NCI-H2227 treated with DMSO at 0.1 percent for 48 hours (cell line): ENCODE results near the gene QSOX1.

ENCODE experiments used
- DNase-seq: peaks from one replicate; lab custom pipeline; 2025; lab: John Stamatoyannopoulos, UW

QSOX1 gene

GRCh38 chr1:180213401-180214170, 58.9 kb downstream of the QSOX1 start:
- DNase-seq, result peak; percentile 80

- DNase-seq, result no peak
Measured at GRCh38 chr1:180215856-180216625, 61.4 kb downstream of the QSOX1 start.

DNA sequence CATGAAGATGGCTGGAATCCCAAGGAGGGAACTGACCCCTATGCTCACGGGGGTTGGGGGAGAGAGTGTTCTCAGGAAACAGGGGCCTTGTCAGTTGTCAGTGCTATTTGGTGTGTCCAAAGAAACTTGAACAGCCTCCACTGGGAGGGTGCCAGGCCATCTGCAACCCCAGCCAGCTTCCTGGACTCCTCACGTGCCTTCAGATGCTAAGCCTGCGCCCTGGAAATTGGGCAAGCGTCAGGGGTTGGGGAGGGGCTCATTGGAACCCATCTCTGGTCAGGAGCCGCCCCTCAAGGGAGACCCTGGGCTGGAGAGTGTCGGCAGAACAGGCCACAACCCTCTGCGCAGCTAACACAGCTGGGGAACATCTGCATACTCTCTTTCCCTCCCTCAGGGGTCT, 62.3 kb downstream of the QSOX1 start:
- no peak for DNase-seq

DNA sequence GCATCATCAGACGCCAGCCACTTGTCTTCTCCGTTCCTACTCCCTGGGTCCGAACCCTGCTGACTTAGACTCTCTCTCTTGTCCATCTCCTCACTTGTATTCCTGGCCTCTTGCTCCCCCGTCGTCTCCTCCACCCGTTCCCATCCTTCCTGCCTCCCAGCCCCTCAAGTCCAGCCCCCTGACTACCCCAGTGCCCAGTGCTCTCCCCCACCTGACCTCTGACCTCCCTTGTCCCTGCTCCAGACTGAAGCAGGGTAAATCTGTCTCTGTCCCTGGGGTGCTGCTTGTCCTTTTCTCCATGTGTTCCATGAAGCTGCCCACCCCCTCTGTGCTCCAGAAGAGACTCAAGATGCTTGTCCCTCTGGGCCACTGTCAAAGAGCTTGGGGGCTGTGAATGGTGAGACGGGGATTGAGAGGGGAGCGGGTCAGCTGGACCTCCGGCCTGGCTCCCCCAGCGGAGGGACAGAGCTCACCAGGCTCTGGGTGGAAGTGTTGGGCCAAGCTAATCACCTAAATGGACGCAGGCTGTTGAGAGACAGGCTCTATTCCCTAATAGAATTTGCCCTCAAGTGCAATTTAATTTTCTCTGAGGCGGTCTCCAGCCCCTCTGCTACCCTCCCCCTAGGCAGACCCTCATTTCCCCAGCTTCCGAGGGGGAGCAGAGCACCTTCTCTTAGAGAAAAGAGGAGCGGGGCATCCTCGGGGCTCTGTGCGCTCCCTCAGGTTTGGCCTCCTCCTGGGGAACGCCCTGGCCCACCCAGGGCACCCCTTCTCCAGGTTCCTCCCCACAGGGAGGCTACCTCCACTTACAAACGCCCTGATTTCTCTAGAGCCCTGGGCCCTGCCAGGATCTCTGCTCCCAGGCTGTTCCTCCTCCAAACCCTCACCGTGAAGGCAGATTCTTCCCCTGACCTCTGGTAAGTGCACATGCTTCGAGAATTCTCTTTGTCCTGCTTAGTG, 64.4 kb downstream of the QSOX1 start:
- DNase-seq, result no peak

GRCh38 chr1:180219776-180220175, 65.1 kb downstream of the QSOX1 start:
- no peak for DNase-seq

GRCh38 chr1:180221462-180221861, 66.8 kb downstream of the QSOX1 start:
- no peak for DNase-seq

GRCh38 chr1:180224902-180225301, 70.2 kb downstream of the QSOX1 start:
- DNase-seq, result no peak

GRCh38 chr1:180225403-180225802, 70.7 kb downstream of the QSOX1 start:
- no peak for DNase-seq

DNA sequence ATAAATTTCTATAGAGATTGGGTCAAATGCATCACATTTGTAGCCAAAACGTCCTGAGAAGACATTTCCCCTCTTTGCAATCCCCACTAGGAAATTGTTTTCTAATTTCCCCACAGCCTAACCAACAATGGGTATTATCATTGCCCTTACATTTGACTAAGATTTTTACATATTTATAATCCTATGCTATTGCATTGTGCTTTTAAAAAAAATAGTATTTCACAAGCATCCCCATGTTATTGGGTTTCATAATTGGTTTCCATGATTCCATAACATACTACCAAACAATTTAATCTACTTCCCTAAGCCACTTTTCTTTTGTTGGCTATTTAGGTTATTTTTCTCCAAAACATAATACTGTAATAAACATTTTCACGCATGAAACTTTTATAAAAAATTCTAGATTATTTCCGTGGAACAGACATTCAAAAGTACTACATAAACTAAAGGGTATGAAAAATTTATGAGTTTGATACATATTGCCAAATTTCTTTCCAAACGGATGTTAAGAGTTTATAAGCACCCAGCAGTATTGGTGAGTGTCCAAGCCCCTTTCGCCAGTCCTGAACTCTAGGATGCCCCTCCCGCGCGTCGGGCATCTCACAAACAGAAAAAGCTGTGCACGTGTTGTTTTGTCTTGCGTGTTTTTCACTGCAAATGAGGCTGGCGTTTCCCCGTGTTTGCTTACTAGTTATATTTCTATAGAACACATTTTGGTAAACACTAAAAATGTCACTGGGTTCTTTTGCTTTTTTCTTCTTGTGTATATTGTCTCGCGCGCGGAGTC, 73.4 kb downstream of the QSOX1 start:
- DNase-seq, result no peak

DNA sequence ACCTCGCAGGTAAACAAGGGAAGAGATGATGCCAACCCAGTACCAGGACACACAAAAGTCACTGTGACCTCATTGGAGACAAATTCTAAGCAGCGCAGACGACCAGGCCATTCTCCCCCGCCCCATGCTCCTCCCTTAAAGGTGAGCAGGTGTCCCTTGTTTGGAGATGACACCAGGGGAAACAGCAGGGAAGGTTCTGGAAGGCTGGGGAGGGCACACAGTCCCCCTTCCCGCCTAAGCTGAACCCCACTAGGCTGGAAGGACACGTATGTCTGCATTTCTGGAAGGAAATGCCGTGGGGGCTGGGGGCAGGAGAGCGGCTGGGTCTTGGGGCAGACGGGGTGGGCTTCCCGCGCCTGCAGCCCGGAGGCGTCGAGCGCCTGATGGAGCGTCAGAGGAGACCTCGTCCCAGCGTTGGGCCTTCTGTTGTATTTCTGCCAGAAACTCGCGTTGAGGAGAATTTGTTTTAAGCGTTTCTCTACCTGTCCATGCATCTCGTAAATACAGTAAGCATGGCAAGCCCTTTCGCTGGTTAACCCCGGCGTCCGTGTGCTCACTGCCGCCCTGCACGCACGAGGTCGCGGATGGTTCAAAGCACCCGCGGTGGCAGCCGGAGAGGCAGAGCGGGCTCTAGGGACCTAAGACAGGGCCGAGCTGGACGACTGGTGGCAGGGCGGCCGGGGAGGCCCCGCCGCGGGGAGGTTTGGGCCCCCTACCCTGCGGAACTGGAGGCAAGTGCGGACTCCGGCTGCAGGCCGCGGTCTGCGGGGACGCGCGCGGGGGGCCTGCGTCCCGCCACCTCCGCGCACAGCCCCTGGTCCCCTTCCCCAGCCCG, 74.2 kb downstream of the QSOX1 start:
- DNase-seq, result peak; percentile 20

DNA sequence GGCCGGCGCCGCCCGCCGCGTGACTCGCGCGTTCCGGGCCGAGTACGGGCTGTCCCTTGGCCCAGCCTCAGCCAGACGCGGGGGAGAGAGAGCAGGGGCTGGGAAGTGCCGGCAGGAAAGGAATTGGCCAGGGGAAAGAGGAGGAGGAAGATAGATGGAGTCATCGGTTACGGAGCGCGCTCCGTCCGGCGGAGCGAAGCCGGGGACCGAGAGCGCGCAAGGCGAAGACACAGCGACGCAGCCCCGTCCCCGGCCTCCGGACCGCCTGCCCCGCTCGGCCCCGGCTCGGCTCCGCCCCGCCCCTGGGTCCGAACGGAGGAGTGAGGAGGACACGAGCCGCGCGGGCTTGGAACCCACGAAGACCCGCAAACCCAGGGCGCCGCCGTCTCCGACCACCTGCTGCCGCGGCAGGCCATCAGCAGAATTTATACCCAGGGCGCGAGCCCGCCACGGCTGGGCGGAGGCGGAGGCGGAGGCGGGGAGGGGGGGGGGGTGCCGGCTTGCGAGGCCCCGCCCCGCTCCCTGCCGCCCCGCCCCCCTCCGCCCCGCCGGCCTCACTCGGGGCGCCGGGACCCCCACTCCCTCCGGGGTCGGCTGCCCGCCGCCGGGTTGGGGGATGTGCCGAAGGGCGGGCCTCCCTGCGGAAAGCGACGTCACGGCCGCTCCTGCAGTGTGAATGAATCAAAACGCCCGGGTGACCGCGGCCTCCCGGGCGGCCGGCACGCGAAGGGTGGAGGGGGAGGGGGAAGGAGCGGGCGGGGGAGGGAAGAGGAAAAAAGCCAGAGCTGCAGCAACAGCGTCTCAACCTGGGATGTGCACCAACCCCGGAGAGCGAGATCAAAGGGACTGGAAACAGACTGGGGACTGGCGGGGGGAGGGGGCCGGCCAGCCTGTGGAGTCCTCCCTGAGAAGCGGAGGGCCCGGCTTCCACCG, 75.1 kb downstream of the QSOX1 start, which contains the start of gene LHX4:
Gene LHX4, plus strand, starts transcription at position 782 of the 933 bp plus-strand sequence. CDS start 266 bp downstream, outside the sequence.
- DNase-seq, result peak; percentile 41

DNA sequence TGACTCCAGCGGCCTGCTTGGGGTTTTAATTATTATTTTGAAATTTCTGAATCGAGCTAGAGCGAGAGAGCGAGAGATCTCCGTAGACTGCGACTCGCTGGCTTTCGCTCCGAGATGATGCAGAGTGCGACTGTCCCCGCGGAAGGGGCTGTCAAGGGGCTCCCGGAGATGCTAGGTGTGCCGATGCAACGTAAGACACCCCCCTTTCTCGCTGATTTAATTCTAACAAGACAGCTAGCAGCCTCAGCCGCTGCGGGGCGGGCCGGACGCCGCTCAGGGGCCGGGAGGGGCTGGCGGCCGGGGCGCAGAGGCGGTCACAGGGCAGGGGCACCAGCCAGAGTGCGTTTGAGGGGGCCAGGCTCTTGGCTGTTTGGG, 75.7 kb downstream of the QSOX1 start:
- no peak for DNase-seq

DNA sequence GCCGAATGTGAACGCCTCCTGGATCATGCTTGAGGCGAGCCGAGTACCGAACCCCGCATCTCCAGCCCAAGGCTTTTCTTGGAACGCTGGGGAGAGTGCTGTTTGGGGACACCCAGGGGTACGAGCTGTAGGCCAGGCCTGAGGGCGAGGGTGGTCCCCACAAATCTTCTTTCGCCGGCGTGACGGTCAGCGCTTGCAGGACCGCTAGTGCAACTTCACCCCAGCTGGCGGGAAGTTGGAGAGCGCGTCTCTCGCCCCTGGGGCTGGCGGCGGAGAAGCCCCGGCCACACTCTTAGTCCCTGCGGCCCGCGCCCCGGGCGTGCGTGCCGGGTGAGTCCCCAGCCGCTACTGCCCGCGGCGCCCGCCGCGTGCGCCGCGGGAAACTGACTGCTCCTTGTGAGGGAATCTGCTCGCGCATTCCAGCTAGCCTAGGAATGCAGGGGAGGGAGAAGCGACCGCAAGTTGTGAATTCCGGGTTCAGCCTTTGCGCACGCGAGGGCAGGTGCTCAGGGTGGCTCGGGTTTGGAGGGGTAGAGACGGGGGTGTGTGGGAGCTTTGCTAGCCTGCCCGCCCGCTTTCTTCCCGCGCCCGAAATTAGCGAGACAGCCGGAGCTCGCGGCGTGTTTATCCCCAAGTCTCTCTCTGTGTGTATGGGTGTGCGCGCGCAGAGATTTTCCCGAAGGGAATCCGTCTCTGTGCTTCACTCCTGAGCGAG, 76.3 kb downstream of the QSOX1 start:
- DNase-seq, result no peak

DNA sequence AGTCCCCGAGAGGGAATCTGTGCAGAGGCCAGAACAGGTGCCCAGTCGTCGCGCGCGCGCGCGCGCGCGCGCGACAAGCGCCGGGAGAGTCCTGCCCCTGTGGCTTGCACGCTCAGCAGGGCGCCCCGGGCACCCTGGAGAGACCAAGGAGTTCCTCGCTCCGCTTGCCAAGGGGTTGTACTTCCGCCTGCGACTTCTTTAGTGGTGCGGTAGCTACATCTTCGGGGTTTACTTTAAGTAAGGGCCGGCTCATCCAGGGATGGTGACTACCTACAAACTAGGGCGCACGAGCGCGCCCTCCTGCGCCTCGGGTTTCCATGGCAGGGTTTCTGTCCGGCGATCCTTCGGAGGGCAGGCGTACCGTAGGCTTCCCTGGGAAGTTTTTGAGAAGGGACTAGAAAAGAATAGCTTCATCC, 76.8 kb downstream of the QSOX1 start:
- no peak for DNase-seq

DNA sequence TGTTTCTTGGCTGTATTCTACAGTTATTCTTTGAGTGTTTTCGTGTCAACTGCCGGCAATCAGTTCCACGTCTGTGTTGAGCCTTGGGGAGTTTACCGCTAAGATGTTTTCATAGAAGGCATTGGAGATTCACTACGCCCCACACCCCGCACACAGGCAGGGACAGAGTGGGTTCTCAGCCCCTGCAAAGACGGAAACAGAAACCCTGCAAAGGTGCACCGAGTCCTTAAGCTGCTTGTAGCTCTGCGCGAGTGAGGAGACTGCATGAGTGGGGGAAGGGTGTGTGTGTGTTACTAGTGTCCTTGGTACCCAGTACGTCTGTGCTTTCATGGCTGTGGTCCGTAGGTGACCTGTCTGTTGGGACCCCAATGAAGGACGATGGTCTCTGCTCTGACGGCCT, 77.3 kb downstream of the QSOX1 start:
- DNase-seq, result no peak

- no peak for DNase-seq
Measured at GRCh38 chr1:180232521-180233043, 77.9 kb downstream of the QSOX1 start.

DNA sequence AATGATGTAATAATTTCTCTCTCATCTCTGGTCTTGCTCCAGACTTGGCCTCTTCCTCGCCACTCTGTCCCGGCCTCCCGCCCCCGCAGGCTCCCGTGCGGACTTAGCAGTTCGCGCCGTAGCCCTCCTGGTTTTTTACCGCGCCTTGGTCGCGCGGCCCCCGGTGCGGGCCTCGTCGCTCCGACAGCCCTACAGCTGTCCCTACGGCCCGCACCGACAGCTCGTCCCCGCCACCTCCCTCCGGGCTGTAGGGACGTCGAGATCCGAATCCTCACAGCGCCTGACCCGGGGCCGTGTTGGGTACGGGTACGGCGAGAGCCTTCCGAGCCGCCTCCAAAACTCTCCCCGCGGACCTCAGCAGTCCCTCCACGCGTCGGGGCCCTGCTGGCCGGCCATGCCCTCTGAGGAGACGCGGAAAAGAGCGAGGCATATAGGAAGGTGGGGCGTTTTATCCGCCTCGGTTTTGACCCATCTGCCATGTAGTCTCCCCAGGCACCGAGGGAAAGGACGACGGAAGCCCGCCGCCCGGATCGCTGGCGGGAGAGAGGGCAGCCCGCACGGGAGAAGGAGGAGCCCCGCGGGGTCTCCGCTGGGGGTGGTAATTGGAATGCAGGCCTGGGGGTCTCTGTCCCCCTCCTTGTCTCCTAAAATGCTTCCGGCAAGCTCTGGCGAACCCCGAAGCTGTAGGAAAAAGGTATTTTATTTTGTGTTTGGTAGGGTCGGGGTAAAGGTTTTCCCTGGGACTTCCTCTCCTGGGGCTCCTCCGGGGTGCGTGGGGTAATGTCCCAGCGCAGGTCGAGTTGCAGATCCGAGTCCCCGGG, 78.7 kb downstream of the QSOX1 start:
- no peak for DNase-seq
